Muscle layer of duodenum (tissue), 2 donors: Measurements from ENCODE around the gene WNK1.

Experiments used
- H3K27ac ChIP-seq: one replicate; pipeline ENCODE4 v1.7.0; 2013; ENCODE audit warnings: mild to moderate bottlenecking, low read length
- H3K27me3 ChIP-seq: one replicate; pipeline ENCODE4 v1.7.0; 2013; ENCODE audit warnings: low read depth, mild to moderate bottlenecking, control low read depth, low read length
- H3K36me3 ChIP-seq, 2 donors: one replicate each; pipeline ENCODE4 v1.7.0; 2013; ENCODE audit warnings: low read length in 2 of 2, control low read depth in 1 of 2, mild to moderate bottlenecking in 1 of 2; ENCODE audit not compliant: insufficient read depth in 2 of 2, control insufficient read depth in 1 of 2
- H3K4me1 ChIP-seq, 2 donors: one replicate each; pipeline ENCODE4 v1.7.0; 2013; ENCODE audit warnings: low read length in 2 of 2, mild to moderate bottlenecking in 2 of 2, control low read depth in 1 of 2, moderate library complexity in 1 of 2; ENCODE audit not compliant: insufficient read depth in 2 of 2, control insufficient read depth in 1 of 2
- H3K4me3 ChIP-seq, 2 donors: one replicate each; pipeline ENCODE4 v1.7.0; 2013; ENCODE audit warnings: low read length in 2 of 2, low read depth in 1 of 2, mild to moderate bottlenecking in 1 of 2
- H3K9me3 ChIP-seq, 2 donors: one replicate each; pipeline ENCODE4 v1.7.0; 2013; ENCODE audit warnings: low read length in 2 of 2, control low read depth in 1 of 2, mild to moderate bottlenecking in 1 of 2; ENCODE audit not compliant: control insufficient read depth in 1 of 2
- donor health status: healthy.

The WNK1 gene

GRCh38 chr12:906062-906585 lies 153.7 kb downstream of the WNK1 start:
- no peaks in the 10 kb centered on the region for H3K9me3 ChIP-seq
- H3K4me1 ChIP-seq: no peaks in the 10 kb centered on the region
- no peak overlapping the region for H3K4me3 ChIP-seq
- H3K27me3 ChIP-seq: no peaks in the 10 kb centered on the region
- peaks cover 63 to 80% of the 10 kb centered on the region in 2 donors for H3K36me3 ChIP-seq
- no peak overlapping the region for H3K27ac ChIP-seq

- Histone ChIP-seq H3K4me3 (no peak overlapping the region), H3K9me3 (no peaks in the 10 kb centered on the region), H3K27ac (no peak overlapping the region), H3K4me1 (peaks cover 0 to 7% of the 10 kb centered on the region in 2 donors), H3K36me3 (peaks cover 57 to 78% of the 10 kb centered on the region in 2 donors), H3K27me3 (no peaks in the 10 kb centered on the region)
Observed at GRCh38 chr12:907413-908185, 155.2 kb downstream of the WNK1 start.

GRCh38 chr12:909861-910260 lies 157.5 kb downstream of the WNK1 start:
- H3K9me3 ChIP-seq: no peaks in the 10 kb centered on the region
- H3K27ac ChIP-seq: no peak overlapping the region
- no peak overlapping the region for H3K4me3 ChIP-seq
- peaks cover 51 to 74% of the 10 kb centered on the region in 2 donors for H3K36me3 ChIP-seq
- peaks cover 0 to 7% of the 10 kb centered on the region in 2 donors for H3K4me1 ChIP-seq
- H3K27me3 ChIP-seq: no peaks in the 10 kb centered on the region

- no peak overlapping the region for H3K4me3 ChIP-seq
- H3K27ac ChIP-seq: no peak overlapping the region
- H3K9me3 ChIP-seq: no peaks in the 10 kb centered on the region
- H3K36me3 ChIP-seq: peaks cover 54 to 74% of the 10 kb centered on the region in 2 donors
- H3K4me1 ChIP-seq: peaks cover 0 to 7% of the 10 kb centered on the region in 2 donors
- H3K27me3 ChIP-seq: no peaks in the 10 kb centered on the region
Observed at GRCh38 chr12:910416-910815, 158.0 kb downstream of the WNK1 start.

GRCh38 chr12:911191-911826 lies 158.9 kb downstream of the WNK1 start:
- Histone ChIP-seq H3K36me3 (peaks cover 47 to 70% of the 10 kb centered on the region in 2 donors), H3K4me3 (no peak overlapping the region), H3K9me3 (no peaks in the 10 kb centered on the region), H3K27me3 (no peaks in the 10 kb centered on the region), H3K4me1 (peaks cover 0 to 7% of the 10 kb centered on the region in 2 donors), H3K27ac (no peak overlapping the region)

GRCh38 chr12:912466-913235 lies 160.3 kb downstream of the WNK1 start:
- Histone ChIP-seq H3K4me1 (peaks cover 0 to 7% of the 10 kb centered on the region in 2 donors), H3K9me3 (no peaks in the 10 kb centered on the region), H3K27me3 (no peaks in the 10 kb centered on the region), H3K4me3 (no peak overlapping the region), H3K27ac (no peak overlapping the region), H3K36me3 (peaks cover 45 to 70% of the 10 kb centered on the region in 2 donors)

- no peak overlapping the region for H3K4me3 ChIP-seq
- H3K36me3 ChIP-seq: peaks cover 36 to 58% of the 10 kb centered on the region in 2 donors
- H3K27me3 ChIP-seq: no peaks in the 10 kb centered on the region
- peaks cover 0 to 7% of the 10 kb centered on the region in 2 donors for H3K4me1 ChIP-seq
- H3K27ac ChIP-seq: no peak overlapping the region
- H3K9me3 ChIP-seq: no peaks in the 10 kb centered on the region
Observed at GRCh38 chr12:913919-914698, 161.7 kb downstream of the WNK1 start.

- Histone ChIP-seq H3K36me3 (peaks cover 31 to 54% of the 10 kb centered on the region in 2 donors), H3K4me1 (peaks cover 0 to 7% of the 10 kb centered on the region in 2 donors), H3K27ac (no peak overlapping the region)
Observed at GRCh38 chr12:915090-915489, 162.7 kb downstream of the WNK1 start.

GRCh38 chr12:916240-916639 lies 163.9 kb downstream of the WNK1 start:
- Histone ChIP-seq H3K9me3 (no peaks in the 10 kb centered on the region), H3K36me3 (peaks cover 34 to 53% of the 10 kb centered on the region in 2 donors), H3K4me1 (peaks cover 0 to 7% of the 10 kb centered on the region in 2 donors), H3K4me3 (no peak overlapping the region), H3K27ac (no peak overlapping the region), H3K27me3 (no peaks in the 10 kb centered on the region)

More at GRCh38 chr12:915090-915489, 162.7 kb downstream of the WNK1 start:
- Histone ChIP-seq H3K4me3 (no peak overlapping the region), H3K9me3 (no peaks in the 10 kb centered on the region), H3K27me3 (no peaks in the 10 kb centered on the region)

- H3K36me3 ChIP-seq: peaks cover 34 to 51% of the 10 kb centered on the region in 2 donors
- no peak overlapping the region for H3K27ac ChIP-seq
- no peaks in the 10 kb centered on the region for H3K9me3 ChIP-seq
- H3K4me3 ChIP-seq: no peak overlapping the region
- H3K4me1 ChIP-seq: peaks cover 0 to 3% of the 10 kb centered on the region in 2 donors
- no peaks in the 10 kb centered on the region for H3K27me3 ChIP-seq
Observed at GRCh38 chr12:916712-917445, 164.5 kb downstream of the WNK1 start.
